Neural progenitor cell (in vitro differentiated cells): ENCODE results near the gene KLF2.

ENCODE experiments used
- CTCF ChIP-seq: fragments of 200-600 bp; sonication (generic); IDR thresholded peaks from 2 replicates; pipeline ENCODE4 v1.5.1; 2017; ENCODE audit warnings: antibody characterized with exemption, mild to moderate bottlenecking
- EZH2phosphoT487 ChIP-seq: fragments of 200-600 bp; sonication (generic); IDR thresholded peaks from 2 replicates; pipeline ENCODE4 v1.6.1; 2017; ENCODE audit warnings: antibody characterized with exemption

- no peak for TF ChIP-seq CTCF
- no peak for TF ChIP-seq EZH2phosphoT487
These were observed 35.0 kb upstream of the KLF2 start for GRCh38 chr19:16289594-16289993.
